Occipital lobe (tissue), 2 donors: ENCODE data around the gene TMEM131. TPM values are rescaled to one million over a fixed set of nuclear protein-coding genes. Genes with fewer than 3 reads are reported as not detected.
"Not testable (repeated sequence)": the region's sequence is repeated elsewhere in the genome, so short reads cannot be mapped to it uniquely, and the experiment has no call there.

Experiments
- DNase-seq: peaks from one replicate; lab custom pipeline; 2025; lab: John Stamatoyannopoulos, UW
- total RNA-seq: library from RNA; depleted of rRNA; stranded (reverse); fragments of >200 nt; gene quantifications from one replicate; pipeline ENCODE4 v1.2.3, GENCODE V29; 2014

Gene TMEM131
- total RNA-seq, 1 donor from 2014 or later = 42.9 TPM

DNA sequence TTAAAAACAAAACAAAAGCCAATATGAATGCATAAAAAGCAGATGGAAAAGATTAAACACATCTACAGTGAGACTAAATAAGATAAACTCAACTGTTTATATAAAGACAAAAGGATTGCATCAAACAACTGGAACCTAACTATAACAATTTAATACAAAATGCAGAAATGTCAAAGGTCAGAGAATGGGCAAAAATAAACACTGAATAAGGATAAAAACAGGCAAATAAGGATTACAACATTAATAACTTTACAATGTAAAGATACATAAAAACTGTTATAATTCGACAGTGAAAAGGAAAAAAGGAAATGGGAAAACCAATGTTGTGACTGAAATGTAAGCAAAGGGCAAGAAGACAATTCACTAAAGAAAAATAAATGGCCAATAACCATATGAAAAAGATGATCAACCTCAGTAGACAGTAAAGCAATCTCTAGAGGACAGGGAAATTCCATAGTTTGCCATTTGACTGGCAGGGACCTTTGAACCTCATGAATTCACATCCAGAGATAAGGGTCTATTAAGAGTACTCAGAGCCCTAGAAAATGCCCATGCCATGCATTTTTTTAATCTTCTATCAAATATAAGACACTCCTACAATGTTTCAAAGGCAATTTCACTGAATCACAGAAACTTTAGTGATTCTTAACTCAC is 83.7 kb downstream of the TMEM131 start:
- no peak for DNase-seq

DNA sequence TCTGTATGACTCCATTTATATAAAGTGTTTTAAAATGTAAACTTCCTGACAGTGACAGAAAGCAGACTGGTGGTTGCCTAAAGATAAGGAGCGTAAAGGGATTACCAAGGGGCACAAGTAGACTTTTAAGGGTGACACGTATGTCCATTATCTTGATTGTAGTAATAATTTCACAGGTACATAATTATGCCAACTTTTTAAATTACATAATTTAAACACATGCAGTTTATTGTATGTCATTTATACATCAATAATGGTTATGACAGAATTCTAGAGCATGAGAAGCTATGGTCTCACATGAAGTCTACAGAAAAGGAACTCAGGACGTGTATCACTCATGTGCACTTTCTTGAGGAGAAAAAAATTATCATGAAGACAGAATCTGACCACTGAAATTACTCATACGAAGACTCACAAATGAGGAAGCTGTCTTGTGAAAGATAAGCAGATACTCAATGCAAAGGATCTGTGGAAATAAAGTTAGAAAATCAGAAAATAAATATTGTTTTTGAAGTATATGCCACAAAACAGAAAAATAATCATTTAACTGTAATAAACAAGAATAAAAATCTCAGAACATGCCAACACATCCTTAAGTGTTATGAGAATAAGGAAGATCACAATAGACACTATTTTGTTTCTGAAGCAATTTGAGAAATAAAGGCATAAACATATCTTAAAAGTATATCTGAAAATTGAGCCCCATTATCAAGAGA is 84.4 kb downstream of the TMEM131 start:
- DNase-seq = no peak

DNA sequence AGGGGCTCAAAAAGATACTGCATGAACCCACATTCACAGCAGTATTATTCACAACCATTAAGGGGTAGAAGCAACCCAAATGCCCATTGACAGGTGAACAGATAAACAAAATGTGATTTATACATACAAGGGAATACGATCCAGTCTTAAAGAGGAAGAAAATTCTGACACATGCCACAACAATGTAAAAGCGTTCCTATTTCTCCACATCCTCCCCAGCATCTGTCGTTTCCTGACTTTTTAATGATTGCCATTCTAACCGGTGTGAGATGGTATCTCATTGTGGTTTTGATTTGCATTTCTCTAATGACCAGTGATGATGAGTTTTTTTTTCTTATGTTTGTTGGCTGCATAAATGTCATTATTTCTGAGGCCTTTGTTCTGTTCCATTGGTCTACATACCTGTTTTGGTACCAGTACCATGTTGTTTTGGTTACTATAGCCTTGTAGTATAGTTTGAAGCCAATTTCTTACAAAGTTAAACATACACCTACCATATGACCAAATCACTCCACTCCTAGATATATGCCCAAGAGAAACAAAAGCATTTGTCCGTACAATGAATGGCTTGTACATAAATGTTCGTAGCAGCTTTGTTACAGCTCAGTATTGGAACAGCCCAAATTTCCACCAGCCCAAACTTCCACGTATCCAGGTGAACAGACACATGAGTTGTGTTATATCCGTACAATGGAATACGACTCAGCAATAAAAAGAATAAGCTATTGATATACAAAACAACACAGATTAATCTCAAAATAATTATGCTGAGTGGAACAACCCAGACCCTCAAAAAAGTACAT is 85.1 kb downstream of the TMEM131 start:
- DNase-seq = no peak

DNA sequence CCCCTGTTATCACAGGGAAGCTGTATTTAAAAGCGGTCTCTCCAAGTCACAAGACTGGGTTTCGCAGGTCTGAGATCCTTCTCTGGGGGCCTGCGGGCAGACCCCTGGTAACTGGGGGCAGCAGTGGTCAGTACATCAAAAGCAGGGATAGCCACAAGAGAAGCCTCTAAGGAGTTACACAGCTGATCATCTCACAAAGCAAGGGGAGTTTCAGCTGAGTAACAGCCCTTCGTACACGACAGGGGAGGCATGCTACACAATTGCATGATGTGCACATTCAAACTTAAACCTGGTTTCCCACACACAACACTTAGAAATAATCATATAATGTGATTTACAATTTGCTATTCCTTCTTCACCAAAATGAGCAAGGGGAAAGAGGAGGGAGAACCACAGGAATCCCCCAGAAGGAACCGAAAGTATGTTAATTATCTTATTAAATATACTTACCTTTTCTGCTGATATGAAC is 87.5 kb downstream of the TMEM131 start:
- DNase-seq = no peak

DNA sequence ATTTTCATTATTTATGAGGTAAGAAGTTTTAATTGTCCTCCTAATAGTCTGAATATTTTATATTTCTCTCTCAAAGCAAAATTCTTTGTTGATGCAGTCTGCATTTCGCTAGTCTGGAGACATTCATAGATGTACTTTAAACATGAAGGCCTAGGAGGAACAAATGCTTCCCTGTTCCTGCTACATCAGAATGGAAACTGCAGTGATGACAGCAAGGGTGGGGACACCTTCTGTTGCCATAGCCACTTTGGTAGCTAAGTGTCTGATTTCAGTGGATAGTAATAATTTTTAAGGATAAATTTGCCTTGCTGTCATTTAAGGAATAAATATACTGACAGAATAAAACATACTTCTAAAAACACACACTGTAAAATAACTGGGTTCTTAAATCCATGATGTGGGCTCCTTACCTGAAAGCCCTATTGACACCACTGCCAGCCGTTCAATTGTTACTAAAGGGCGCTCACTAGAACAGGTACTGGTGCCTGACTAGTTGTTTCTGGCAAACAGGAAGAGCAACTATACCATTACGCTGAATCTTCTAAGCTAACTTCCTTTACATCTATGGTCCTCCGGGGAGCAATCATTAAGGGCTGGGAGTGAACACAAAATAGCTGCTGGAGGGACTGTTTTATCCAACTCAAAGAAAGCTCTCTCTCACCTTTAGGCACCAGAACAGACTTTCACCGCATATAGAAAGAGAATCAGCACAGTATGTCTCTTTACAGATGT is 88.2 kb downstream of the TMEM131 start:
- no peak for DNase-seq

DNA sequence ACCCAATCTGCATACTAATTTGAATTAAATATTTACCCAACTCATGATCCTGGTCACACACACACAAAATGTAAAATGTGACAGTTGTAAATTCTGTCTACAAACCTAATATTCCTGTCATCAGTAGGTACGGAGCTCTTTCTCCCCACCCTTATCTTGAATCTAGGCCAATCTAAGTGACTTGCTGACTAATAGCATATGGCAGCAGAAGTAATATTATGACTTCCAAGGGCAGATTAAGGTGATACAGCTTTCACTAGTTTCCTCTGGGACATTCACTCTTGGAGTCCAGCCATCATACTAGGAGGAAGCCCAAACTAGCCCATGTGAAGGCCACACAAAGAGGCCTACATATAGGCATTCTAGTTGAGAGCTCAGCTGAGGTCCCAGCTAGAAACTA is 89.4 kb downstream of the TMEM131 start:
- no peak for DNase-seq

DNA sequence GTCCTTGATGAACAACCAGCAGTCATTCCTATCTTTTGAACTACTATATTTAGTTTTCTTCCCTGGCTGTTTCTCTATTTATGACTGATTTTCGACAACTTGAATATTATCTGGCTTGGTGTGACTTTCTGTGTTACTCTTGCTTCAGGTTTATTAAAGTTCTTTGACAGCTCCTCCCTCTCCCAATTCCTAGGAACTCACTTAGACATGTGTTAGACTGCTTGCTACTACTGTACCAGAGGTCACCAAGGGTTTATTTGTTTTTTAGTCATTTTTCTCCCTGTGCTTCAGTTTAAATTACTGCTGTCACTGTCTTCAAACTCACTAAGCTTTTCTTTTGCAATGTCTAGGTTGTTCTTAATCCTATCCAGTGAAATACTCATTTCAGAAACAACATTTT is 90.5 kb downstream of the TMEM131 start:
- DNase-seq = no peak

DNA sequence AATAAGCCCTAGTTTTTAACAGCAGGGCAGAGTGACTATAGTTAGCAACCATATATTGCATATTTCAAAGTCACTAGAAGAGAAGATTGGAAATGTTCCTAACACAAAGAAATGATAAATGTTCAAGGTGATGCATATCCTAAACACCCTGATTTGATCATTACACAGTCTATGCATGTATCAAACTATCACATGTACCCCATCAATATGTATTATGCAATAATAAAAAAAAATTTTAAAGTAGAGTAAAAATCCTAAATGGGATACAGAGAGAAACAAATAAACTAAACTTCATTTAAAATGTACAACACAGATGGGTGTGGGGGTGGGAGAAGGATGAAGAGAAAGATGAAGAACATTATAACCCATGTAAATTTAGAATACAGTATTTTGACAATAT is 93.9 kb downstream of the TMEM131 start:
- no peak for DNase-seq

DNA sequence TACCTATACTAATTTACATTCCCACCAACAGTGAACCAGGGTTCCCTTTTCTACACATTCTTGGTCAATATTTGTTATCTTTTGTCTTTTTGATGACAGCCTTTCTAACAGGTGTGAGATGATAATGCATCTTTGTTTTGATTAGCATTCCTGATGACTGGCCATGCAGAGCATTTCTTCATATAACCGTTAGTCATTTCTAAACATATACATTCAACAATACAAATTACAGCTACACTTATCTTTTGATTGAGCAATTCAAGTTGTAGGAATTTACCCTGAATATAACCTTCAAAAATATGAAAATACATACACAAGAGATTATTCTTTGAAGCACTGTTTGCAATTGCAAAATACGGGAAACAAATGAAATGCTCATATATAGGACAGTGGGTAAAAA is 94.9 kb downstream of the TMEM131 start:
- no peak for DNase-seq

DNA sequence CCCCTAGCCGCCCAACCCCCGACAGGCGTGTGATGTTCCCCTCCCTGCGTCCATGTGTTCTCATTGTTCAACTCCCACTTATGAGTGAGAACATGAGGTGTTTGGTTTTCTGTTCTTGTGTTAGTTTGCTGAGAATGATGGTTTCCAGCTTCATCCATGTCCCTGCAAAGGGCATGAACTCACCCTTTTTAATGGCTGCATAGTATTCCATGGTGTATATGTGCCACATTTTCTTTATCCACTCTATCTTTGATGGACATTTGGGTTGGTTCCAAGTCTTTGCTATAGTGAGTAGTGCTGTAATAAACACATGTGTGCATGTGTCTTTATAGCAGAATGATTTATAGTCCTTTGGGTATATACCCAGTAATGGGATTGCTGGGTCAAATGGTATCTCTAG is 102.7 kb downstream of the TMEM131 start:
- DNase-seq = not testable (repeated sequence)

DNA sequence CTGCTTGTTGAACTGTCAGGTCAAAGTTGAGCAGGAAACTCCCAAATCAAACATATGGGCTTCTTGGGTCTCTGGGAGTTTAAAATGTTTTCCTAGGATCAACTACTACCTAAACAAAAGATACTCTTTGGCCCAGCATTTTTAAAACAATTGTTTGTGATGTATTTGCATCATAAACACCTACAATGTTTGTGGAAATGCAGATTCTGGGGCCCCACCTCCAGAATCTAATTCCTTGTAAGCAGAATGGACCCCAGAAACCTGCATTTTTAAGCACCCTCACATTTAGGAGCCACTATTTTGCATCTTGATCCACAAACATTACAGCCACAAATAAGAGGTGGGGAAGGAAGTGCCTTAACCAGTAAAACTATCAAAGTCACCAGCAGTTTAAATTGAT is 104.1 kb downstream of the TMEM131 start:
- no peak for DNase-seq

DNA sequence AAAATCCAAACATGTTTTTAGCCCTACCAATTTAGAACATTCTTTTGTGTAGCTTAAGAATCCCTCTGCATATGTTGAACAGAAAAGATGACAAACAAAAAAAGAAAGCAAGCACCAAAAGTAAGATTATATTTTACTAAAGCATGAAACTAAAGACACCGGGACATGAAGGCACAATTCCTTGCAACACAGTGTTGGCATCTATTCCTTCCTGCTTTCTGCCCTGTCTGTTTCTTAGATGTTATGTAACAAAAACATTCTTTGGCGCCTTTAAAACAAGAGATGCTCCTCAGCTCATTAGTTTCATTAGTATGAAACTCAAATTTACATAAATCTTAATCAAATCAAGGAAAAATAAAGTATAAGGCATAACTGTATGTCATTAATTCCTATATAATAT is 106.6 kb downstream of the TMEM131 start:
- DNase-seq = no peak

DNA sequence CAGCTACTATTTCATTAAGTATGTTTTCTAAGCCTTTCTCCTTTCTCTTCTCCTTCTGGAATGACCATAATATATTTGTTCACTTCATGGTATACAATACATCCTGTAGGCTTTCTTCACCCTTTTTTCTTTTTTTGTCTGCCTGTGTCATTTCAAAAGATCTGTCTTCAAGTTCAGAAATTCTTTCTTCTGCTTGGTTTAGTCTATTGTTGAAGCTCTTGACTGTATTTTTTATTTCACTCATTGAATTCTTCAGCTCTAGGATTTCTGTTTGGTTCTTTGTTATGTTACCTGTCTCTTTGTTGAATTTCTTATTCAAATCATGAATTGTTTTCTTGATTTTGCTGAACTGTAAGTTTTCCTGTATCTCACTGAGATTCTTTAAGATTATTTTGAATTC is 109.9 kb downstream of the TMEM131 start:
- no peak for DNase-seq

DNA sequence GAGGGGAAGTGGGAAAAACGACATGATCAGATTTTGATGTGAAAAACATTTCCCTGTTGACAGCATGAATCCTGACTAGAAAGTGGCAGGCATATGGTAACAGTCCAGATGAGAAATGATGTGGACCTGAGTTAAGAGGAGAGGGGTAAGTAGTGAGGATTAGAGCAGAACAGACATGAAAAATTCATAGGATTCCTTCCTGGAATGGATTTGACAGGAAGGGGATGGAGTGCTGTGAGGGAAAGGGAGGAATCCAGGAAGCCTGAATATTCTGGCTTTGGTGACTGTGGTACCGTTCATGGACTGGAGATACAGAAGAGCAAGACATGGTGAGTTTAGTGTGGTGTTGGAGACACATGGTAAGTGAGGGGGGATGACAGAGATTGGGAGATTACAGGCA is 115.4 kb downstream of the TMEM131 start:
- DNase-seq = no peak

DNA sequence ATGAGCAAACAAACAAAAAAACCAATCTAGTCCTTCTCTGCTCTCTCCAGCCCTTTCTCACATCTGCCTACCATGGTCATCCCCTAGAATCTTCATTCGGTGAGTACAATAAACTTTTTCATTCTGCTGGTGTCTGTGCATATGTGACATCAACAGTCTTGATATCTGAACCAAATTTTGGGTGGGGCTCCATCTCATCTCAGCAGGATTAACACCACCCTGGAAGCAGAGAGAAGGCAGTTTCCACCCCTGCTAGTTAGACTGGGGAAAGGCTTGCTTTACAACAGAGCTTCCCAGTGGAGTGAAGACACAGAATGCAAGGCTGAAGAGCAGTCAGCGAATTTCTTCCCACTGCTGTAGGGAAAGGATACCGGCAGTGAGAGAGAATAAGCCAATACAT is 116.9 kb downstream of the TMEM131 start:
- no peak for DNase-seq

DNA sequence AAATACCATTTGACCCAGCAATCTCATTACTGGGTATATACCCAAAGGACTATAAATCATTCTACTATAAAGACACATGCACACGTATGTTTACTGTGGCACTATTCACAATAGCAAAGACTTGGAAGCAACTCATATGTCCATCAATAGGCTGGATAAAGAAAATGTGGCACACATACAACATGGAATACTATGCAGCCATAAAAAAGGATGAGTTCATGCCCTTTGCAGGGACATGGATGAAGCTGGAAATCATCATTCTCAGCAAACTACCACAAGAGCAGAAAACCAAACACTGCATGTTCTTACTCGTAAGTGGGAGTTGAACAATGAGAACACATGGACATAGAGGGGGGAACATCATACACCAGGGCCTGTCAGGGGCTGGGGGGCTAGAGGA is 117.4 kb downstream of the TMEM131 start:
- not testable (repeated sequence) for DNase-seq

DNA sequence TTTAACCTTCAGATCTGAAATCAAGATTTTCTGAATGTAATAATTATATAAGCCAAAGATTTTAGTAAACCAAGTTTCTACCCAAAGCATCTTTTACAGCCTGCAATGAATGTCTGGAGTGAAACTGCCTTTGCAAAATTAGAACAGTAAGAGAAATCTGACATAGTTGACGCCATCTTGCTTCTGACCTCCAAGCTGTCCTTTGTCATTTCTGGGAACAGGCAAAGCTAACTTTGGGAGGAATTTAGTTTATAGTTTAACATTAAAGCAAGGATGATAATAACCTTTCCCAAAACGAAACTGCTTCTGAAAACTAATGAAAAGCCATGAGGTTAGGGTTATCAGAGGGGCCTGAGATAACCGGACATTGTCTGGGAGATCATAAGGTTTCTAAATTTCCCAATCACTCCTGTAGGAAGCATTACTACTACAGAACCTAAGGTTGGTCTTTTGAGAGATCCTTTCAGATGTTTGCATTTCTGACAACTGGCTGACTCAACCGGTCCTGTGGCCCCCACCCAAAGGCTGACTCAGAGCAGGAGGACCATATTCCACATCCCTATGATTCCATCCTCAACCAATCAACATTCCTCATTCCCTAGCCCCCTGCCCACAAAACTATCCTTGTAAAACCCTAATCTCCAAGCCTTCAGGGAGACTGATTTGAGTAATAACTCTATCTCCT is 124.5 kb downstream of the TMEM131 start:
- no peak for DNase-seq

DNA sequence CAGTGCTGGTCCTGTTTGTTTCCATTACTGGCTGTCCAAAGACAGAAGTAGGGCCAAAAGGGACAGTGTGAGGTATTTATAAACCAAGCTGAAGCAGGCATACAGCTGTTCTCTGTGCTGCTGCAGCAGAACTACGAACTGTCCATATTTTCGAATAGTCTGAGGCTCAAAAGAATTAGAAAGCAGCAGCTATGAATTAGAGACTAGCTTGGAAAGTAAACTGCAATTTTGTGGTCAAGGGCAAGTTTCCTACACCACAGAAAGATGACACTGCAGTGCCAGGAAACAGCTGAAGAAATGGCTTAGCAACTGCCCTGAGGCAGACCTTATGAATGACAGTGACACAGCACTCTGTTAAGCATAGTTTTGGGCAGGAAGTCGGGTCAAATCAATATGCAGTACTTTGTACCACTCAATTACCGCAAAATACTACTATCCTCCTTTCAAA is 125.3 kb downstream of the TMEM131 start:
- no peak for DNase-seq

DNA sequence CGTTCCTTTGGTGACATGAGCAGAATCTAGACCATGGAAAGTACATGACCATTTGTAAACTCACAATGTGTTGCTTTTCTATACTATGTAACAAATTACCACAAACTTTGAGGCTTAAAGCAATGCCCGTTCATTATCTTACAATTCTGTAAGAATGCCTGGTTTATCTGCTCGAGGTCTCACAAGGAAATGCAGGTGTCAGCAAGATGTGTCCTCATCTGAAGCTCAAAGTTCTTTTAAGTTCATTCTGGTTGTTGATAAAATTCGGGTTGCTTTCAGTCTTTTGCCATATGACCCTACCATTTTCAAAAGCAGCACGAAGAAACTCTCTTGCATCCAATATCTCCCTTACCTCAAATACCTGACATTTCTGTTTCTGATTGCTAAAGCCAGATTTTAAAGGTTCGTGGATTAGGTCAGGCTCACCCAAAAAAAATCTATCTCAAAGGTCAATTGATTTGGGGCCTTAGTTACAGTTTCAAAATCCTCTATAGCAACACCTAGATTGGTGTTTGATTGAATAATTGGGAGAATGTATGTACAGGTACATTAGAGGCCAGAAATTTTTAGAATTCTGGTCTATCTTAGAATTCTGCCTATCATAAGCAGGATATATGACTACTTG is 125.9 kb downstream of the TMEM131 start:
- no peak for DNase-seq

DNA sequence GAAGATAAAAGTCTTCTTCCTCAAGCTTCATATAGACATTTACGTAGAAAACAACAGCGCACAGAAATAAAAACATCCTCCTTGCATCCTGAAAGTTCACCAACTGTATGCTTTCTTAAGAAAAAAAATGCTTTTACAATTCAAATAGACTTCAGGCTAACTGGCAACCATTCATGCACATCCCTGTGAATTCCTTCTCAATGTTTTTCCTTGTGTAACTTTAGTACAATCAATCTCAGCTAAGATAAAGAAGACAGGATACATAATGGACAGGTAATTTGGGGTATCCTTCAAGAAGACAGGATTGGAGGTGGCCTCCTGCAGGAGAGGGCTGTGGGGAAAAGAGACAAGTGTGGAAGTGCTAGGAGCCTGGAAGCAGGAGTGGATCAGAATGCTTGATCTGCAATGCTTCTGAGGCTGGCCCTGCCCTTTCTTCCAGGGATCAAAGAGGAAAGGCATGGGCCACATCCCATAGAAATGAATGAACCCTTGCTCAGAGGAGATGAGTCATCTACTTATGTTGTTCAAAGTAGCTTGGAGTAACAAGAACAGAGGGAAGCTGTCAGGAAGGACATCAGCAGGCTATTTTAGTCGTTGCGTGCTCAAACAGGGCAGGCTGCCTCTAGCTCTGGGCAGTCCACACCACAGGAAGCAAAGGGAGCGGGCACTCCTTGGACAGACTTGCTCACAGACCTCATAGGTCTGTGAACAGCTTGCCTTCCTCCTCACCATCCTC is 126.6 kb downstream of the TMEM131 start:
- DNase-seq = peak; percentile 34
